SK-N-SH treated with all-trans-retinoic acid at 6 μM for 48 hours (cell line): ENCODE measurements around the gene PIK3R1.

Experiments used
- BACH2 ChIP-seq: fragments of 250-450 bp; sonication (Bioruptor Pico); IDR thresholded peaks from 2 replicates; pipeline ENCODE4 v1.9.0; 2021; ENCODE audit warnings: mild to moderate bottlenecking, borderline replicate concordance
- CSDC2 ChIP-seq: fragments of 250-450 bp; sonication (Bioruptor Pico); IDR thresholded peaks from 2 replicates; pipeline ENCODE4 v1.5.0; 2020; ENCODE audit warnings: mild to moderate bottlenecking, moderate library complexity
- CSRNP3 ChIP-seq: fragments of 250-450 bp; sonication (Bioruptor Pico); IDR thresholded peaks from 2 replicates; pipeline ENCODE4 v1.5.1; 2021; ENCODE audit warnings: mild to moderate bottlenecking, moderate library complexity
- ESRRG ChIP-seq: fragments of 250-450 bp; sonication (Bioruptor Pico); IDR thresholded peaks from 2 replicates; pipeline ENCODE4 v1.6.1; 2021; ENCODE audit warnings: mild to moderate bottlenecking
- ISL1 ChIP-seq: fragments of 250-450 bp; sonication (Bioruptor Pico); IDR thresholded peaks from 2 replicates; pipeline ENCODE4 v2.1.2; 2022; ENCODE audit warnings: mild to moderate bottlenecking, moderate library complexity
- OSR1 ChIP-seq: fragments of 250-450 bp; sonication (Bioruptor Pico); IDR thresholded peaks from 2 replicates; pipeline ENCODE4 v1.8.0; 2022; ENCODE audit warnings: moderate library complexity, mild to moderate bottlenecking, inconsistent platforms
- RARB ChIP-seq: fragments of 250-450 bp; sonication (Bioruptor Pico); IDR thresholded peaks from 2 replicates; pipeline ENCODE4 v1.8.0; 2021; ENCODE audit warnings: mild to moderate bottlenecking, moderate library complexity
- SNAI2 ChIP-seq: fragments of 250-450 bp; sonication (Bioruptor Pico); IDR thresholded peaks from 2 replicates; pipeline ENCODE4 v1.5.0; 2020; ENCODE audit warnings: mild to moderate bottlenecking, moderate library complexity
- TOX ChIP-seq: fragments of 250-450 bp; sonication (Bioruptor Pico); IDR thresholded peaks from 2 replicates; pipeline ENCODE4 v1.8.0; 2021; ENCODE audit warnings: mild to moderate bottlenecking, moderate library complexity, borderline replicate concordance
- ZFP3 ChIP-seq: fragments of 250-450 bp; sonication (Bioruptor Pico); IDR thresholded peaks from 2 replicates; pipeline ENCODE4 v1.5.0; 2020; ENCODE audit warnings: mild to moderate bottlenecking, moderate library complexity
- ZFP30 ChIP-seq: fragments of 450-650 bp; formaldehyde crosslinking; IDR thresholded peaks from 2 replicates; pipeline ENCODE4 v1.5.0; 2022; ENCODE audit warnings: mild to moderate bottlenecking, moderate library complexity
- ZNF565 ChIP-seq: fragments of 450-650 bp; formaldehyde crosslinking; conservative IDR thresholded peaks from 2 replicates; pipeline ENCODE4 v1.5.0; 2020; ENCODE audit warnings: low read depth, mild to moderate bottlenecking, moderate library complexity
- TF ChIP-seq, protein P1 (sequence below): fragments of 250-450 bp; sonication (Bioruptor Pico); IDR thresholded peaks from 2 replicates; pipeline ENCODE4 v1.8.0; 2020; ENCODE audit warnings: mild to moderate bottlenecking, moderate library complexity, borderline replicate concordance

GRCh38 chr5:68249520-68249919, 34.0 kb downstream of the PIK3R1 start:
- TF ChIP-seq, protein P1, sequence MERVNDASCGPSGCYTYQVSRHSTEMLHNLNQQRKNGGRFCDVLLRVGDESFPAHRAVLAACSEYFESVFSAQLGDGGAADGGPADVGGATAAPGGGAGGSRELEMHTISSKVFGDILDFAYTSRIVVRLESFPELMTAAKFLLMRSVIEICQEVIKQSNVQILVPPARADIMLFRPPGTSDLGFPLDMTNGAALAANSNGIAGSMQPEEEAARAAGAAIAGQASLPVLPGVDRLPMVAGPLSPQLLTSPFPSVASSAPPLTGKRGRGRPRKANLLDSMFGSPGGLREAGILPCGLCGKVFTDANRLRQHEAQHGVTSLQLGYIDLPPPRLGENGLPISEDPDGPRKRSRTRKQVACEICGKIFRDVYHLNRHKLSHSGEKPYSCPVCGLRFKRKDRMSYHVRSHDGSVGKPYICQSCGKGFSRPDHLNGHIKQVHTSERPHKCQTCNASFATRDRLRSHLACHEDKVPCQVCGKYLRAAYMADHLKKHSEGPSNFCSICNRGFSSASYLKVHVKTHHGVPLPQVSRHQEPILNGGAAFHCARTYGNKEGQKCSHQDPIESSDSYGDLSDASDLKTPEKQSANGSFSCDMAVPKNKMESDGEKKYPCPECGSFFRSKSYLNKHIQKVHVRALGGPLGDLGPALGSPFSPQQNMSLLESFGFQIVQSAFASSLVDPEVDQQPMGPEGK (CRISPR knock-in tag): no peak
- TF ChIP-seq TOX (CRISPR knock-in tag): no peak
- TF ChIP-seq RARB (CRISPR knock-in tag): no peak
- no peak for TF ChIP-seq CSRNP3 (CRISPR knock-in tag)
- no peak for TF ChIP-seq ZFP3 (CRISPR knock-in tag)
- no peak for TF ChIP-seq ESRRG (CRISPR knock-in tag)
- TF ChIP-seq BACH2: no peak
- TF ChIP-seq ZFP30 (CRISPR knock-in tag): no peak
- no peak for TF ChIP-seq ISL1 (CRISPR knock-in tag)
- no peak for TF ChIP-seq CSDC2 (CRISPR knock-in tag)
- TF ChIP-seq OSR1 (CRISPR knock-in tag): no peak
- TF ChIP-seq ZNF565 (CRISPR knock-in tag): no peak
- no peak for TF ChIP-seq SNAI2 (CRISPR knock-in tag)
